K562 (cell line): ENCODE measurements around the gene POLR2H. TPM values are rescaled to one million over a fixed set of nuclear protein-coding genes. Genes with fewer than 3 reads are reported as not detected.
A peak's percentile ranks its signal among the peaks of the same experiment; 100 is the strongest.

Experiments used
- ATAC-seq: fragments of 200-7000 bp; cut with Tn5 transposase; 3 replicates; pipeline ENCODE4 v1.9.1; 2020; ENCODE audit warnings: moderate library complexity
- BruUV-seq: library from RNA; stranded (reverse); fragments of 400-500 nt; replicated peaks from 2 replicates; lab custom pipeline; 2021; lab: Mats Ljungman, UMichigan
- CTCF ChIA-PET: fragments of 300-600 bp; formaldehyde crosslinking; extraction: SDS; loops from one replicate; lab custom pipeline; 2021; ENCODE audit warnings: low intra/inter-chr PET ratio; lab: Yijun Ruan, JAX
- POLR2A ChIA-PET: fragments of 300-600, 350-650 bp; sonication (Branson Sonifier 250); formaldehyde crosslinking; extraction: SDS; loops from one replicate; lab custom pipeline; 2021; ENCODE audit warnings: antibody characterized with exemption, inconsistent platforms; lab: Yijun Ruan, JAX
- DNase-seq, 4 experiments: peaks; one replicate each; pipeline versions ENCODE4 v3.0.0 to v3.0.0-alpha.2; 2011 to 2018; ENCODE audit warnings: low spot score in 3 of 4, mixed read lengths in 3 of 4; ENCODE audit errors: extremely low read depth in 1 of 4
- FAIRE-seq: peaks from 2 replicates; lab custom pipeline; 2011; peaks lifted over from hg19 to GRCh38; lab: Jason Lieb, UNC
- H2AFZ ChIP-seq: 2 replicates; pipeline ENCODE4 v1.6.0; 2011; ENCODE audit warnings: low read depth, low read length, control low read depth, inconsistent platforms
- H3K27ac ChIP-seq: fragments of 200-600 bp; 3 replicates; pipeline ENCODE4 v1.8.0; 2011; ENCODE audit warnings: low read depth, mild to moderate bottlenecking, control low read depth, inconsistent platforms, low read length, moderate library complexity, mixed read lengths; ENCODE audit errors: extremely low read depth
- H3K27me3 ChIP-seq, 2 experiments: fragments of 300-600 bp in 1 of 2; 2 replicates in 1 of 2; 3 replicates in 1 of 2; pipeline versions ENCODE4 v1.6.0 to v1.8.0; 2011; ENCODE audit warnings: inconsistent platforms in 2 of 2, low read length in 2 of 2, mild to moderate bottlenecking in 1 of 2, mixed read lengths in 1 of 2, moderate library complexity in 1 of 2; ENCODE audit not compliant: control insufficient read depth in 2 of 2, insufficient read depth in 2 of 2
- H3K36me3 ChIP-seq: fragments of 300-600 bp; 3 replicates; pipeline ENCODE4 v1.8.0; 2011; ENCODE audit warnings: mild to moderate bottlenecking, low read length, inconsistent platforms; ENCODE audit not compliant: control insufficient read depth, insufficient read depth
- H3K4me1 ChIP-seq, 2 experiments: fragments of 200-600 bp in 1 of 2; replicated peaks in 1 of 2; 2 replicates in 1 of 2; 3 replicates in 1 of 2; pipeline versions ENCODE4 v1.5.1 to v1.8.0; 2011; ENCODE audit warnings: inconsistent platforms in 2 of 2, low read length in 2 of 2, mild to moderate bottlenecking in 1 of 2, mixed read lengths in 1 of 2, moderate library complexity in 1 of 2; ENCODE audit not compliant: control insufficient read depth in 2 of 2, insufficient read depth in 2 of 2
- H3K4me2 ChIP-seq: 2 replicates; pipeline ENCODE4 v1.6.1; 2011; ENCODE audit warnings: low read length, control low read depth, inconsistent platforms, mixed read lengths; ENCODE audit not compliant: insufficient read depth
- H3K4me3 ChIP-seq: fragments of 200-600 bp; sonication (generic), shearing (Covaris generic); 2 replicates; pipeline ENCODE4 v1.5.1; 2016; ENCODE audit warnings: control low read depth, inconsistent platforms
- H3K79me2 ChIP-seq: fragments of 200-600 bp; 3 replicates; pipeline ENCODE4 v1.8.0; 2011; ENCODE audit warnings: low read length, inconsistent platforms; ENCODE audit not compliant: control insufficient read depth, insufficient read depth
- H3K9ac ChIP-seq, 2 experiments: 2 replicates each; pipeline versions ENCODE4 v1.6.0 to v1.6.1; 2011; ENCODE audit warnings: low read depth in 2 of 2, low read length in 2 of 2, control low read depth in 1 of 2, inconsistent platforms in 1 of 2, mild to moderate bottlenecking in 1 of 2, mixed read lengths in 1 of 2; ENCODE audit not compliant: insufficient read depth in 1 of 2
- H3K9me1 ChIP-seq: one replicate; pipeline ENCODE4 v1.6.0; 2011; ENCODE audit warnings: inconsistent platforms, mild to moderate bottlenecking, low read length, moderate library complexity; ENCODE audit not compliant: control insufficient read depth, insufficient read depth
- H3K9me3 ChIP-seq: replicated peaks from 2 replicates; pipeline ENCODE4 v1.5.1; 2011; ENCODE audit warnings: low read depth, low read length, inconsistent platforms; ENCODE audit not compliant: control insufficient read depth, insufficient read depth
- H4K20me1 ChIP-seq: replicated peaks from 2 replicates; pipeline ENCODE4 v1.6.1; 2011; ENCODE audit warnings: low read length, inconsistent platforms, mixed read lengths; ENCODE audit not compliant: control insufficient read depth, insufficient read depth
- FIP1L1 ChIP-seq: fragments of 200-400 bp; formaldehyde crosslinking; IDR thresholded peaks from 2 replicates; pipeline ENCODE4 v1.6.1; 2018; ENCODE audit warnings: mild to moderate bottlenecking, low read depth, low read length; ENCODE audit not compliant: poor library complexity, severe bottlenecking
- HDGF ChIP-seq: fragments of 450-650 bp; IDR thresholded peaks from 2 replicates; pipeline ENCODE4 v1.6.1; 2016
- HNRNPH1 ChIP-seq: fragments of 200-400 bp; formaldehyde crosslinking; optimal IDR thresholded peaks from 2 replicates; pipeline ENCODE3; 2017; ENCODE audit warnings: low read depth, mild to moderate bottlenecking, low read length, moderate library complexity
- HOXB6 ChIP-seq: fragments of 250-450 bp; sonication (Bioruptor Pico); IDR thresholded peaks from 2 replicates; pipeline ENCODE4 v1.5.1; 2022; ENCODE audit warnings: mild to moderate bottlenecking, borderline replicate concordance
- NELFE ChIP-seq: IDR thresholded peaks from 2 replicates; pipeline ENCODE4 v1.6.1; 2011; ENCODE audit warnings: mild to moderate bottlenecking; ENCODE audit not compliant: insufficient read depth, insufficient read length
- ZBTB12 ChIP-seq: fragments of 250-450 bp; sonication (Bioruptor Pico); IDR thresholded peaks from 2 replicates; pipeline ENCODE4 v1.4.0; 2020
- ZBTB7A ChIP-seq: IDR thresholded peaks from 2 replicates; pipeline ENCODE4 v1.6.1; 2011; ENCODE audit warnings: low read depth, mild to moderate bottlenecking, low read length, moderate library complexity, borderline replicate concordance; ENCODE audit not compliant: control insufficient read depth
- ZNF23 ChIP-seq: fragments of 250-450 bp; sonication (Bioruptor Pico); IDR thresholded peaks from 2 replicates; pipeline ENCODE4 v1.4.0; 2020; ENCODE audit warnings: mild to moderate bottlenecking
- WGBS: fragments of 100-300 bp; shearing (Covaris generic); methylation state at CpG from one replicate; pipeline ENCODE4 v1.1.6; 2016; ENCODE audit warnings: low coverage, mixed read lengths; ENCODE audit not compliant: insufficient coverage; ENCODE audit errors: missing lambda C conversion rate; 5-methylcytosine and 5-hydroxymethylcytosine counted together
- in situ Hi-C: fragments of 300-500 bp; cut with MboI; formaldehyde crosslinking; loops from 4 replicates; pipeline ENCODE4 v1.15.0; 2018; ENCODE audit warnings: inconsistent platforms, mixed read lengths
- intact Hi-C: fragments of 100-400 bp; cut with micrococcal nuclease; formaldehyde crosslinking; loops from 2 replicates; pipeline ENCODE4 v1.14.2; 2022
- polyA plus RNA-seq, 8 experiments: library from polyadenylated mRNA; depleted of rRNA in 4 of 8; stranded (reverse) in 5 of 8; unstranded in 3 of 8; fragments of >200 nt; fragmentation: Nextera tagmentation in 2 of 8; fragmentation: Illumina TruSeq in 1 of 8; extraction: Ambion mirVana in 2 of 8; extraction: Trizol in 1 of 8; gene quantifications; 2 replicates each; pipeline versions ENCODE4 v1.2.1 to v1.2.3, GENCODE V29; 2011 to 2014; ENCODE audit warnings: inconsistent platforms in 1 of 8, missing spikeins in 1 of 8
- total RNA-seq, 7 experiments: library from RNA; depleted of rRNA in 6 of 7; stranded (reverse); fragments of >200 nt in 6 of 7; fragmentation: Illumina TruSeq in 2 of 7; extraction: Trizol in 2 of 7; gene quantifications; 2 replicates each; pipeline versions ENCODE4 v1.2.1 to v1.2.3, GENCODE V29; 2011 to 2021; ENCODE audit warnings: low replicate concordance in 1 of 7

POLR2H gene
- total and polyA plus RNA-seq, 9 of the 15 experiments (the other 6 are each of a cell fraction or from before 2014, with no cell fraction given): 128 to 512 (median 220) TPM

- TF ChIP-seq NELFE (no peak), HNRNPH1 (no peak), HDGF (no peak), FIP1L1 (no peak), ZNF23 (CRISPR knock-in tag) (no peak), ZBTB12 (no peak), ZBTB7A (no peak), HOXB6 (CRISPR knock-in tag) (no peak)
- Histone ChIP-seq H3K79me2 (no peaks in the 10 kb centered on the region), H3K4me2 (no peak overlapping the region), H2AFZ (no peak overlapping the region), H3K27ac (no peak overlapping the region), H3K27me3 (peaks cover 31 to 79% of the 10 kb centered on the region in 2 experiments), H3K4me3 (no peak overlapping the region), H3K9me3 (no peaks in the 10 kb centered on the region), H3K9me1 (no peaks in the 10 kb centered on the region), H3K9ac (0 out of 4 replicates have a peak overlapping the region, but pooled peaks of 1 of the 2 experiments have one; percentile 45), H3K36me3 (no peaks in the 10 kb centered on the region), H4K20me1 (peaks cover 5% of the 10 kb centered on the region), H3K4me1 (peaks cover 0 to 6% of the 10 kb centered on the region in 2 experiments; a peak in 1 of 5 replicates)
- DNase-seq (no peak), FAIRE-seq (no peak), ATAC-seq (no peak)
- ChIA-PET CTCF (no interaction called here), POLR2A (interaction anchor here (0.9 kb wide), 1 partner anchor 14 kb away, joined by 4 read pairs; no protein-coding TSS in a partner anchor)
- intact Hi-C loops: no loop called here
- no TSS peak for BruUV-seq
- in situ Hi-C loops: no loop called here
- 0% methylated on average over 3 of the region's 3 CpGs for WGBS
These were observed 29.8 kb downstream of the POLR2H start for GRCh38 chr3:184391266-184391665.
